Dendritic cell treated with granulocyte-macrophage colony-stimulating factor and Interleukin-4, amounts not matched to agents 40 ng/mL and 50 ng/mL, for 4 days (primary cell): ENCODE measurements around the gene ZNF691.

Experiments used
- H3K27ac Mint-ChIP-seq: one replicate; pipeline ENCODE4 v1.8.0; 2022; ENCODE audit warnings: mild to moderate bottlenecking, mixed read lengths
- H3K27me3 Mint-ChIP-seq: one replicate; pipeline ENCODE4 v1.8.0; 2022; ENCODE audit warnings: mild to moderate bottlenecking, mixed read lengths
- H3K36me3 Mint-ChIP-seq: one replicate; pipeline ENCODE4 v1.8.0; 2022; ENCODE audit warnings: low read depth, mixed read lengths
- H3K4me1 Mint-ChIP-seq: one replicate; pipeline ENCODE4 v1.8.0; 2022; ENCODE audit warnings: low read depth, mixed read lengths
- H3K4me3 Mint-ChIP-seq: one replicate; pipeline ENCODE4 v1.8.0; 2022; ENCODE audit warnings: mild to moderate bottlenecking, moderate library complexity, mixed read lengths
- H3K9me3 Mint-ChIP-seq: one replicate; pipeline ENCODE4 v1.8.0; 2022; ENCODE audit warnings: mixed read lengths
- intact Hi-C: fragments of 100-400 bp; cut with micrococcal nuclease; formaldehyde crosslinking; loops from one replicate; pipeline ENCODE4 v1.15.0; 2022

ZNF691 gene

DNA sequence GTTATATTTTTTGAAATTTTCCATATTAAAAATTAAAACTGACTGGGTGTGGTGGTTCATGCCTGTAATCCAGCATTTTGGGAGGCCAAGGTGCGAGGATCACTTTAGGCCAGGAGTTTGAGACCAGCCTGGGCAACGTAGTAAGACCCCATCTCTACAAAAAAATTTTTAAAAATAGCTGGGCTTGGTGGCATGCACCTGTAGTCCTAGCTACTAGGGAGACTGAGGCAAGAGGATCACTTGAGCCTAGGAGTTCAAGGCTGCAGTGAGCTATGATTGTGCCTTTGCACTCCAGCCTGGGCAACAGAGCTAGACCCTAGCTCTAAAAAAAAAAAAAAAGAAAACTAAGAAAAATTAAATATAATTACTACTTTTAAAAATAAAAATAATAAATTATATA, 24.7 kb upstream of the ZNF691 start:
- intact Hi-C loops, result no loop called here
- Mint-ChIP-seq H3K9me3 (no peaks in the 10 kb centered on the region), H3K36me3 (peaks cover 30% of the 10 kb centered on the region), H3K4me3 (no peak overlapping the region), H3K27ac (no peak overlapping the region), H3K4me1 (peaks cover 40% of the 10 kb centered on the region), H3K27me3 (no peaks in the 10 kb centered on the region)

DNA sequence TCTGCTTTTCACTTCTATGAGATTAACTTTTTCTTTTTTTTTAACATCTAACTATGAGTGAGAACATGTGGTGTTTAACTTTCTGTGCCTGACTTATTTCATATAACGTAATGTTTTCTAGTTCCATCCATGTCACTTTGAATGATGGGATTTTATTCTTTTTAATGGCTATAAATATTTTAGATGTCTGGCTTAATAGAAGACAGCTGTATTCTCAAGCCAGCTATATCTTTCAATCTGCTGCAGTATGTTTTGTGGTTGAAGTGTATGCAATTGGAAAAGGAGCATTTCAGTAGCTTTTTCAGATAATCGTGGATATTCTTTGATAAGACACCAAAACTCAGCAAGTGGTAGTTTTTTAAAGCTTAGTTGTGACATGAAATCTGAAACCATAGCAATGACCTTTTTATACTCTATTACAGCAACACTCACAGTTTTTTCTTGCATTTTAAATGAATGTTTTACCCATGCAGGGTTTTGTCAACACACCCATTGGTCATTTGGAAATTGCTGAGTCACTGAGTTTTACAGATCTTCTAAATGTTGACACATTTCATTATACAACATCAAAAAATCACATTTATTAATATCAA, 23.5 kb upstream of the ZNF691 start:
- intact Hi-C loops, result no loop called here
- H3K36me3 Mint-ChIP-seq, result peaks cover 30% of the 10 kb centered on the region
- no peak overlapping the region for H3K4me3 Mint-ChIP-seq
- H3K27me3 Mint-ChIP-seq, result no peaks in the 10 kb centered on the region
- no peaks in the 10 kb centered on the region for H3K9me3 Mint-ChIP-seq
- no peak overlapping the region for H3K27ac Mint-ChIP-seq
- H3K4me1 Mint-ChIP-seq, result peaks cover 36% of the 10 kb centered on the region

DNA sequence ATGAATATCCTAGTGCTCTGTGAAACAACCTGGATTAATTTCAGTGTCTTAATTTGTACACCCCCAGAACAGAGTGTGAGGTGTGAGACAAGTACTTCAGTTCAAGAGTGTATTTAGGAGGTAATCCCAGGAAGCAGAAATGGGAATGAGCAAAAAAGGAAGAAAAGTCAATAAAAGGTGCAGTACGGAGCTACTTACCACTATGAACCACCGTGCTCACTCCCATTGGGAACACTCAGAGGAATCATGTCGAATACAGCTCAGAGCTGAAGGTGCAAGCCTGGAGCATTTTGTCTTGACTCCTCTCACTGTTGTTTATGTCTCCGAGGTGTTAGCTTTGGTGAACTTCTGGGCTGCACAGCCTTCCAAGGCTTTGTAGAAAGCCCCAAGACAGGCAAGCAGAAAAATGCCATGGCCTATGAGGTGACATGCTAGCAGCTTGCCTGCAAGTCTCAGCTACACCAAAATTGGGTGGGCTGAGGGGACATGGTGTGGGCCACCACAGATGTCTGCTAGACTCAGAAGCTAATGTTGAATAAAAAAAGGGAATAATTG, 21.9 kb upstream of the ZNF691 start:
- peaks cover 23% of the 10 kb centered on the region for H3K4me1 Mint-ChIP-seq
- peaks cover 33% of the 10 kb centered on the region for H3K36me3 Mint-ChIP-seq
- H3K4me3 Mint-ChIP-seq, result no peak overlapping the region
- intact Hi-C loops, result no loop called here
- H3K27me3 Mint-ChIP-seq, result no peaks in the 10 kb centered on the region
- no peaks in the 10 kb centered on the region for H3K9me3 Mint-ChIP-seq
- H3K27ac Mint-ChIP-seq, result no peak overlapping the region

DNA sequence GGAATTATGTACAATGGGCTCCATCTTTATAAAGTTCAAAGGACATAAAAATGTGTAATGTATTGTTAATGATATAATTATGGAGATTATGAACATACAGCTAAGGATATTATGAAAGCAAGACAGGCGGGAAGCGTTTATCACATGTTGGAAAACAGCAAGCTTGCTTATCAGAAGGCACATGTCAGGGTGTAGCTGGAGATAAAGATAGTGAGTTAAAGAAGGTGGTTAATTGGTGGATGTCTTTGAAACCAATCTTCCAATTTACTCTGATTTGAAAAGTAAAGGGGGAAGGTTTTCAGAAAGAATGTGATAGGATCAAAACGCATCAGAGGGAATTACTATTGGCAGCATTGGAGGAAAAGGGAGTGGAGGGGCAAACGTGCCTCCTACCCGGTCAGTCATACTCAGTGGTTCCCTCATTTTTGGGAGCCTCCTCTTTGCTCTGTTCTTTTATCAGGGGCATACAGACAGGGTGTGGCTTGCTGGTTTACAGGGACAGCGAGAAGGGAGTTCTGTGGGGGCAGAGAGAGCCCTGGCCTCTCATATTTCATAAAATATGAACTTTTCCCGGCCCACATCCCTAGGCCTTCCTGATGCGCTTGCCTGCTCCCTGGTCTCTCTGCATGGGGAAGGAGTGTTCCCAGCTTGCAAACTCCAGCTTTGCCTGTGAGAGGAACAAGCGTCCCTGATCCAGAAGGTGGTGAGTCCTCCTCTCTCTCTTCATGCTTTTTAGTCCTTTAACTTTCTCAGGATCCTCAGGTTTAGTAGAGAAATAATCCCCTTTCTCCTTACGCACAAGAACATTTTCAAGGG, 21.2 kb upstream of the ZNF691 start:
- H3K4me1 Mint-ChIP-seq, result peaks cover 19% of the 10 kb centered on the region
- intact Hi-C loops, result no loop called here
- H3K27ac Mint-ChIP-seq, result no peak overlapping the region
- no peak overlapping the region for H3K4me3 Mint-ChIP-seq
- H3K27me3 Mint-ChIP-seq, result no peaks in the 10 kb centered on the region
- no peaks in the 10 kb centered on the region for H3K9me3 Mint-ChIP-seq
- H3K36me3 Mint-ChIP-seq, result peaks cover 34% of the 10 kb centered on the region

DNA sequence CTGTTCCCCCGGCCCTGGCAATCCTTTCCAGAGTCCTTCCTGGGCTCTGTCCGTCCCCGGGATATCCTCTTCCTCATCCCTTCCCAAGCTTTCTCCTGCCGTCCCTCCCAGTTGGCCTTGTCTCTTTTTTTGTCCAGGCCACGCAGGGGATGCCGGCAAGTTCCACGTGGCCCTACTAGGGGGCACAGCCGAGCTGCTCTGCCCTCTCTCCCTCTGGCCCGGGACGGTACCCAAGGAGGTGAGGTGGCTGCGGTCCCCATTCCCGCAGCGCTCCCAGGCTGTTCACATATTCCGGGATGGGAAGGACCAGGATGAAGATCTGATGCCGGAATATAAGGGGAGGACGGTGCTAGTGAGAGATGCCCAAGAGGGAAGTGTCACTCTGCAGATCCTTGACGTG, 15.8 kb upstream of the ZNF691 start:
- Mint-ChIP-seq H3K9me3 (no peaks in the 10 kb centered on the region), H3K27me3 (no peaks in the 10 kb centered on the region), H3K4me3 (no peak overlapping the region), H3K4me1 (peaks cover 12% of the 10 kb centered on the region), H3K27ac (no peak overlapping the region), H3K36me3 (peaks cover 60% of the 10 kb centered on the region)
- intact Hi-C loops, result no loop called here

DNA sequence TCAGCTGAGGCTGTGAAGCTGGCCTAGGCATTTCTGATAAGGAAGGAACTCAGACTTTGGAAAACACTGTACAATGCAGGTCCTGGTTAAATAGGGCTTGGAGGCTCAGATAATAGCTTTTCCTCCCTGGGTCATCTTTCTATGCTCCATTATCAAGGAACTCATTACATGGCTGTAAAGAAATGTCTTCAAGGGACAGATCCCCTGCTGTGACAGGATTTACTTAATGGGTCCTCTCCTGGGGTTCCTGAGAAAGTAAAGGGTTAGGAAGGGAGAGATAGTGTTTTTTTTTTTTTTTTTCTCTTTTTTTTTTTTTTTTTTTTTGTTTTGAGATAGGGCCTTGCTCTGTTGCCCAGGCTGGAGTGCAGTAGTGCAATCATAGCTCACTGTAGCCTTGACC, 15.1 kb upstream of the ZNF691 start:
- intact Hi-C loops, result no loop called here
- Mint-ChIP-seq H3K36me3 (peaks cover 60% of the 10 kb centered on the region), H3K27me3 (no peaks in the 10 kb centered on the region), H3K4me3 (no peak overlapping the region), H3K27ac (no peak overlapping the region), H3K9me3 (no peaks in the 10 kb centered on the region), H3K4me1 (peaks cover 16% of the 10 kb centered on the region)

DNA sequence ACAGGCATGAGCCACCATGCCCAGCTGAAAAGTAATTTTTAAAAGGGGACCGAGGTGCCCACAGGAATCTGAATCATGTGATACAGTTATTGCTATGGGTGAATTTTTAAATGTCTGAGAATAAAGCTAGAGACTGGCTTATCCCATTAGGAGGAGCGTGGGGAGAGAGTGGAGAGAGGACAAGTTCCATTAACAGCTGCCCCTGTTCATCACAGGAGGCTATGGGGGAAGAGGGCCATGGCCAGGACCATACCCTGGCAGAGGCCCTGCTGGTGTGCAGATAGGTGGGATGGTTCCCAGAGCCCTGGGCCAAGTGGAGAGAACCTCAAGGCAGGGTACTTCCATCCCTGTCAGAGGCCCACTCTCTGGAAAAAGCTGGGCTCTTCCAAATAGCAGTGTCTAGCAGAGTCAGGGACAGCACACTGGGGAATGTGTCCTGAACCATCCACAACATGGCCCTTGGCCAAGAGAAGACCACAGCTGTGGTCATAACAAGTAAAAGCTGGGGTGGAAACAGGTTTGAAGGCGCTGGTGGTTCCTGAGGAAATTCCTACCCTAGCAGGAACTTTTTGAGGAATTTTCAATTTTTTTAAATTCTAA, 13.7 kb upstream of the ZNF691 start:
- peaks cover 64% of the 10 kb centered on the region for H3K36me3 Mint-ChIP-seq
- intact Hi-C loops, result no loop called here
- peaks cover 31% of the 10 kb centered on the region for H3K4me1 Mint-ChIP-seq
- no peak overlapping the region for H3K27ac Mint-ChIP-seq
- no peak overlapping the region for H3K4me3 Mint-ChIP-seq
- no peaks in the 10 kb centered on the region for H3K9me3 Mint-ChIP-seq
- no peaks in the 10 kb centered on the region for H3K27me3 Mint-ChIP-seq

DNA sequence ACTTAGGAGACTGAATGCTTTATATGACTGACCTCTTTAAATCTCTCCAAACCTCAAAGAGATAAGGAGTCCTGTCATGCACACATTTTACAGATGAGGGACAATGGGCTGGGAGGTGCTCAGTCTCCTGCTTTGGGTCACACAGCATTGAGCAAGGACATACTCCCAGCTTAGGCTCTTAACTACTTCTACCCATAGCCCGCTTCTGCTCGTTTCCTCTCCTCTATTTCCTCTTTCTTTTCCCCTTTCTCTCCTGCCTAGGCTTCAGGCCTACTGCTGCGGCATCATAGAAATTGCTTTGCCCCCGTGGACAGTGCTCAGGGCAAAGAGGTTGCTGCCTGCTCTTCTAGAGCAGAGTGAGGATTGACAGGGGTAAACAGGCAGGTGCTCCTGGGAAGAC, 12.4 kb upstream of the ZNF691 start:
- Mint-ChIP-seq H3K4me3 (no peak overlapping the region), H3K36me3 (peaks cover 59% of the 10 kb centered on the region), H3K27me3 (no peaks in the 10 kb centered on the region), H3K4me1 (peaks cover 43% of the 10 kb centered on the region), H3K9me3 (no peaks in the 10 kb centered on the region), H3K27ac (peak overlapping the region; percentile 17)
- intact Hi-C loops, result no loop called here

DNA sequence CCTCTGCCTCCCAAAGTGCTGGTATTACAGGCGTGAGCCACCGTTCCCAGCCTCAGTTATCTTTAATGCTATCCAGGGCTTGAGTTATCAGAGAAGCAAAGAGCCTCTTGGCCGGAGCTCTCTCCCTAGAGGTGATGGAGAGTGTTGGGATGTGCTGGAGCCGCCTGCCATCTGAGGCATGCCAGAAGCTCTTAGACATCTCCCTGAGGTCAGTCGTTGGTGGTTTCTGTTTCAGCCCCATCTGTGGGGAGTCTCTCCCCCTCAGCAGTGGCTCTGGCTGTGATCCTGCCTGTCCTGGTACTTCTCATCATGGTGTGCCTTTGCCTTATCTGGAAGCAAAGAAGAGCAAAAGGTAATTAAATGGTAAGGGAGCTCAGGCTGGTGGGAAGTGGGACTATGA, 11.6 kb upstream of the ZNF691 start:
- H3K9me3 Mint-ChIP-seq, result no peaks in the 10 kb centered on the region
- H3K4me1 Mint-ChIP-seq, result peaks cover 46% of the 10 kb centered on the region
- H3K27ac Mint-ChIP-seq, result no peak overlapping the region
- intact Hi-C loops, result no loop called here
- no peak overlapping the region for H3K4me3 Mint-ChIP-seq
- peaks cover 52% of the 10 kb centered on the region for H3K36me3 Mint-ChIP-seq
- no peaks in the 10 kb centered on the region for H3K27me3 Mint-ChIP-seq

DNA sequence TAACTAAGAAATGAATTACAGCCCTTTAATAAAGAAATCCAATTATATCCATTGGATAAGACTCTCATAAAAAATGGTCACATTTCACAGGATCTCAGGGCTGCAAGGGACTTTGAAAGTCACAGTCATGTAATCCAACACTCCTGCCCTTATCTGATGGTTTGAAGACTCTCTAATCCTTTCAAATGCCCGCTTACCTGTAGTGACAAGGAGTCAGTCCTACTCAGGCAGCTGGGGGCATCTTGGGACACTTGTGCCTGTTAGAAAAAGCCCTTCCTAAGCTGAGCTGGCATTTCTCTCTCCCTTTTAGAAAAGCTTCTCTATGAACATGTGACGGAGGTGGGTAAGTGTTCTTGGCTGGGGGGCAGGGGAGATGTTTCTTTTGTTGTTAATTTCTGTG, 11.0 kb upstream of the ZNF691 start:
- Mint-ChIP-seq H3K27me3 (no peaks in the 10 kb centered on the region), H3K4me1 (peaks cover 43% of the 10 kb centered on the region), H3K9me3 (no peaks in the 10 kb centered on the region), H3K36me3 (peaks cover 52% of the 10 kb centered on the region), H3K27ac (no peak overlapping the region), H3K4me3 (no peak overlapping the region)
- intact Hi-C loops, result no loop called here

DNA sequence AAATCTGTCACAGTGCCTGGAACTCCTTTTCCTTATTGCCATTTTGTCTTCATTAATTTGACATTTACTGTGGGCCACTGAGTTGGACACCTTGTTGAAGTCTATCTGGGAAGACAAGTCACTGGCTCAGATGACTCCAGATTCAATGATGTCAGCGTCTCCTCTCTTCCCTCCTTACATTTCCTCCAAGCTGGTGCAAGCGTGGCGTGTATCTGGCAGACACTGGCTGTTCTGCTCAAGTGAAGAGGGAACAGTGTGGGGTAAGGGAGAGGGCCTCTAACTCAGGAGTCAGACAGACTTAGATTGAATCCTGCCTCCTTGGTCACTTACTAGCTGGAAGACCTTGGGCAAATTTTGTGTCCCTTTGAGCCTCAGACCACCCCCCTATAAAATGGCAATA, 8.7 kb upstream of the ZNF691 start:
- Mint-ChIP-seq H3K4me3 (no peak overlapping the region), H3K4me1 (peaks cover 46% of the 10 kb centered on the region), H3K9me3 (no peaks in the 10 kb centered on the region), H3K27me3 (no peaks in the 10 kb centered on the region), H3K36me3 (peaks cover 60% of the 10 kb centered on the region), H3K27ac (peak overlapping the region; percentile 56)
- intact Hi-C loops, result no loop called here

DNA sequence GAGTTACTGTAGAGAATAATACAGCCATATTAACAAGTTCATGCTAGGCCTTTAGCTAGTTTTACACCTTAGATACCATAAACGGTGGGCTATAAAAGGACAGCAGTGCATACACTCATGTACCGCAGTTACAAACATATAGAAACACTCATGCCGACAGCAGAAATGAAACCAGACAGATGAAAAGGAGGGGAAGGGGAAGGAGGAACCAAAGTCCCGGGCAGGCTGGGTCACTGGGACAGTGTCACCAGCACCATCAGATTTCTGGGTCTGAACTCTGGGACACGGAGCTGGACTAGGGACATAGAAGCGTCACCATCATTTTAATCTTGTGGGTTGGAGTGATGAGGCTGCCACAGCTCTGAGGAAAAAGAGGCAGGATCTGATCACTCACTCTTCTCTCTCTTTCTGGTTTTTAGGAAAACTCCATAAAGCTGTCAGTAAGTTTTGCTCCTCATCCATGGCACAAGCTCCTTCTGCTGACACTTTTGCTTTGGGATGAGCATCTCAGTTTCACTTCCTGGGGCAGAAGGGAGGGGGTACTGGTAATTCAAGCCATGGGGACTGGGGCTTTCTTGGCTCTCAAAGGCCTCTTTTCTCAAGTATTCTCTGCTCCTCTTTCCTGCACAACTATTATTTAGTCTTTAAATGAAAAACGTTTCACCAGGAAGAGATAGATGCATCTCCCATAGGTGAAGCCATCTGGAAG, 7.8 kb upstream of the ZNF691 start:
- intact Hi-C loops, result no loop called here

DNA sequence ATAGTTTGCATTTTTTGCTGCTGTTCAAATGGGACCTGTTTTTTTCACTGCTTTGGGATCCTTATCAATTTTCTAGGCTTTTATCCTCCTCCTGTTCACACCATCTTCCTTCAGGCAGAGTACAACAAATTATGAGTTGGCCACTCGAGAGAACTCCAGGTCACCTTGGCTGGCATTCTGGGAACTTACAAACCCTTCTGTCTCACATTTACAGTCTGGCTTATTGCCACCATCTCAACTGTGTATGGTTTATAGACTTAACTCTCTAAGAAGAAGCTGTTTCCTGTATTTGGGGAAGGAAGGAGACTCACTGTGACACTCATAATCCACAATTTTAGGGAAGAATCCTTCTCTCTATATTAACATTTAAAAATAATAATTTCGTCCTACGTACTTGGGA, 5.4 kb upstream of the ZNF691 start:
- Mint-ChIP-seq H3K27ac (no peak overlapping the region), H3K4me1 (peaks cover 43% of the 10 kb centered on the region), H3K36me3 (peaks cover 51% of the 10 kb centered on the region), H3K27me3 (no peaks in the 10 kb centered on the region), H3K4me3 (no peak overlapping the region), H3K9me3 (no peaks in the 10 kb centered on the region)
- intact Hi-C loops, result no loop called here

More for the DNA sequence above, 7.8 kb upstream of the ZNF691 start:
- Mint-ChIP-seq H3K27ac (peak overlapping the region; percentile 56), H3K4me1 (peaks cover 46% of the 10 kb centered on the region), H3K9me3 (no peaks in the 10 kb centered on the region), H3K27me3 (no peaks in the 10 kb centered on the region), H3K36me3 (peaks cover 66% of the 10 kb centered on the region), H3K4me3 (peak overlapping the region; percentile 2)
